GM12878 (cell line): ENCODE measurements around the gene AGAP1.

Experiments used
- BHLHE40 ChIP-seq, 2 experiments: fragments of 450-650 bp in 1 of 2; IDR thresholded peaks; 2 replicates each; pipeline ENCODE4 v1.6.1; 2011 to 2017; ENCODE audit warnings: low read depth in 2 of 2, borderline replicate concordance in 1 of 2, improper control_type of control experiment in 1 of 2, low read length in 1 of 2, mild to moderate bottlenecking in 1 of 2
- CTCF ChIP-seq, 3 experiments: IDR thresholded peaks in 2 of 3; conservative IDR thresholded peaks in 1 of 3; 2 replicates each; pipeline ENCODE4 v1.5.1; 2011; ENCODE audit warnings: low read depth in 3 of 3, low read length in 3 of 3, mild to moderate bottlenecking in 3 of 3, control low read depth in 2 of 3, moderate library complexity in 2 of 3, inconsistent platforms in 1 of 3, mixed read lengths in 1 of 3; ENCODE audit not compliant: control insufficient read depth in 2 of 3, insufficient read depth in 1 of 3; ENCODE audit errors: extremely low read depth in 1 of 3
- E2F4 ChIP-seq: IDR thresholded peaks from 2 replicates; pipeline ENCODE4 v1.6.1; 2012; ENCODE audit warnings: low read depth, low read length, improper control_type of control experiment
- EP300 ChIP-seq, 2 experiments: fragments of 150-350 bp in 1 of 2; IDR thresholded peaks; 2 replicates each; pipeline ENCODE4 v1.6.1; 2011 to 2012; ENCODE audit warnings: low read depth in 2 of 2, low read length in 2 of 2, borderline replicate concordance in 1 of 2, improper control_type of control experiment in 1 of 2, inconsistent platforms in 1 of 2; ENCODE audit not compliant: control insufficient read depth in 1 of 2
- FOXM1 ChIP-seq: IDR thresholded peaks from 2 replicates; pipeline ENCODE4 v1.6.1; 2012; ENCODE audit warnings: low read depth, mild to moderate bottlenecking, inconsistent platforms, low read length, moderate library complexity
- HCFC1 ChIP-seq: fragments of 150-350 bp; IDR thresholded peaks from 2 replicates; pipeline ENCODE4 v1.6.1; 2014; ENCODE audit warnings: low read length
- NR2C1 ChIP-seq: fragments of 450-650 bp; IDR thresholded peaks from 2 replicates; pipeline ENCODE4 v1.6.1; 2017; ENCODE audit warnings: antibody characterized with exemption, mild to moderate bottlenecking, moderate library complexity
- SMC3 ChIP-seq: IDR thresholded peaks from 2 replicates; pipeline ENCODE4 v1.6.1; 2011; ENCODE audit warnings: low read length, improper control_type of control experiment, borderline replicate concordance
- YBX1 ChIP-seq: fragments of 450-650 bp; IDR thresholded peaks from 2 replicates; pipeline ENCODE4 v1.6.1; 2016; ENCODE audit warnings: antibody characterized with exemption
- ZNF274 ChIP-seq: IDR thresholded peaks from one replicate; pipeline ENCODE4 v1.8.0; 2011; ENCODE audit not compliant: insufficient read length, insufficient read depth
- TF ChIP-seq, protein P1 (sequence below): IDR thresholded peaks from 2 replicates; pipeline ENCODE4 v1.6.1; 2012; ENCODE audit warnings: low read length, inconsistent platforms

DNA sequence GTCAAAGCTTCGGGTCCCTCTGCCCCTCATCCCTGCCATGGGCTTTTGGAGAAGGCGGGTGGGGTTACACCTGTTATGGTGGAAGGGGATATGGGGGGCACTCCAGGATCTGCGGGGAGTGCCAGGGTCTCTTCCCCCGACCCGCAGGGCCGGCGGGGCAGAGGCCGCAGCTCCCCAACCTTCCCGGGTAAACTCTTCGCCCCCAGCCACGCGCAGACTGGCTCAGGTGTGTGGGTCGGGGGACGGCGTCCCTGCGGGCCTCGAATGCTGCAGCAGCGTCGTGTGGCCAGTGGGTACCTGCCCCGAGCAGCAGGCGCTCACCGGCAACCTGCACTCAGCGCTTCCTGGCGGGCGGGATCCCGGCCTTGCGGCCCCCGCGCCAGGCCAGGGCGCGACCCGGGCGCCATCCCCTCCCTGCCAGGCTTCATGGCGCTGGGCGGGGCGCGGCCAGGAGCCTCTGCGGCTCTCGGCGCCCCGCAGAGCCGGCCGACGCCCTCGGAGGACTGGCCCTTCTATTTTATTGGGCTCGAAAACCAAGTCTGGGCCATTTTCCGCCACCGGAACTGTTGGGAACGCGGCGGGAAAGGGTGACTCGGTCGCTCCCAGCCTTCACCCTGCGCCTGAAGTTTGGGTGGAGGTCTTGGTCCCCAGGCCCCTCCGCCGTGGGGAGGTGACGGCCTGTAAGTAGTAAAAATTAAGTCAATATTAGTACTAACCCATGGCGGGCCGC lies 669.8 kb downstream of the AGAP1 start:
- TF ChIP-seq SMC3 (no peak), NR2C1 (no peak), BHLHE40 (IDR thresholded peaks at IDR 0.05; ENCODE audit: borderline replicate concordance in 1 of 2, low read depth in 2 of 2, low read length in 1 of 2) (no peak), CTCF (IDR thresholded peaks at IDR 0.05 in 2 of 3, conservative IDR thresholded peaks at IDR 0.05 in 1 of 3; ENCODE audit: control insufficient read depth in 2 of 3, extremely low read depth in 1 of 3, insufficient read depth in 1 of 3, low read depth in 3 of 3, low read length in 3 of 3) (no peak), HCFC1 (no peak), YBX1 (no peak), EP300 (IDR thresholded peaks at IDR 0.05; ENCODE audit: borderline replicate concordance in 1 of 2, control insufficient read depth in 1 of 2, low read depth in 2 of 2, low read length in 2 of 2) (no peak), E2F4 (no peak), FOXM1 (no peak), ZNF274 (no peak)
- TF ChIP-seq, protein P1, sequence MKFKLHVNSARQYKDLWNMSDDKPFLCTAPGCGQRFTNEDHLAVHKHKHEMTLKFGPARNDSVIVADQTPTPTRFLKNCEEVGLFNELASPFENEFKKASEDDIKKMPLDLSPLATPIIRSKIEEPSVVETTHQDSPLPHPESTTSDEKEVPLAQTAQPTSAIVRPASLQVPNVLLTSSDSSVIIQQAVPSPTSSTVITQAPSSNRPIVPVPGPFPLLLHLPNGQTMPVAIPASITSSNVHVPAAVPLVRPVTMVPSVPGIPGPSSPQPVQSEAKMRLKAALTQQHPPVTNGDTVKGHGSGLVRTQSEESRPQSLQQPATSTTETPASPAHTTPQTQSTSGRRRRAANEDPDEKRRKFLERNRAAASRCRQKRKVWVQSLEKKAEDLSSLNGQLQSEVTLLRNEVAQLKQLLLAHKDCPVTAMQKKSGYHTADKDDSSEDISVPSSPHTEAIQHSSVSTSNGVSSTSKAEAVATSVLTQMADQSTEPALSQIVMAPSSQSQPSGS: no peak
